Measurements from ENCODE around the gene DNAJA4.

DNAJA4 gene

GRCh38 chr15:78316283-78317083 is 52.1 kb downstream of the DNAJA4 start:
- no peak for DNase-seq (ENCODE audit: low read depth)

GRCh38 chr15:78317145-78317836 is 52.9 kb downstream of the DNAJA4 start:
- no peak for DNase-seq (ENCODE audit: low read depth)

GRCh38 chr15:78319588-78319987 is 55.2 kb downstream of the DNAJA4 start:
- no peak for DNase-seq (ENCODE audit: low read depth)

- DNase-seq (ENCODE audit: low read depth) = no peak
Observed at GRCh38 chr15:78320183-78320582, 55.8 kb downstream of the DNAJA4 start.

DNA sequence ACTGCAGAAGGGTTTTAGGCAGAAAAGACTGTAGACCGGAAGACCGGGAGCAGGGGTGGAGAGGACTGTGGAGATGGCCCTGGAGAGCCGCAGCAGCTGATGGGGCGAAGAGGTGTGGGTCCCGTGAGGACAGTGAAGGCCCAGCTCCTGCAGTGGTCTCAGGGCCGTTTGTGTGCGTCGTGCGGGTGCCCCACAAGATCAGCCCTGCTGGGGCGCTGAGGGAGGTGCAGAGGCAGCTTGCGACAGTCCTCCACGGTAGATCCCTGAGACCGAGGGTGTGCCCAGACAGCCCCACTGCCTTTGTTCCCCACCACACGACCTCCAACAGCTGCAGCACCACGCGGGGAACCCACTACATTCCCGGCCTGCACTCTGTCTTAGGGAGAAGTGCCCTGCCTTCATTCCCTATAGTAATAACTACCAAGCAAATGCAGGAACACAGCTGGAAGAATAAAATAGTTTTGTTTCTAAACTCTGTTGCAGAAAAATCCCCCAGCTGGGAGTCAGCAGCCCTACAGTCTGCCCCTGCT is 56.7 kb downstream of the DNAJA4 start:
- no peak for DNase-seq (ENCODE audit: low read depth)

GRCh38 chr15:78321786-78322185 is 57.4 kb downstream of the DNAJA4 start:
- DNase-seq (ENCODE audit: low read depth) = no peak

DNA sequence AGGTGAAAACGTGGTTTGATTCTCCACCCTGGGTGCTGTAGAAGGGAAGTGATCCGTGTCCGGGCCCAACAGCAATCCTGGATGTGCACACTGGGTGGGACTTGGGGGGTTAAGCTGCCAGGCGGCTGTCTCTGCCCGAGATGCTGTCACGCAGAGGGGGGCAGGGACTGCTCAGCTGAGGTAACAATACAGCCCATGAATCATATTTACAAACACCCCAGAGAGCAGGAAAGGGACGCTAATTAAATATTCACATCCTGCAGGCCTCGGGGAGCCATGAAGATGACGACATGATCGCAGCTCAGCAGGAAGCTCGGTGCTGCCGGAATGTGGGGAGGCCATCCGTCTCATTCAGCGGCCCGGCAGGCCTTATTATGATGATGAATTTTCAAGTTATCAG is 57.9 kb downstream of the DNAJA4 start:
- no peak for DNase-seq (ENCODE audit: low read depth)

- no peak for DNase-seq (ENCODE audit: low read depth)
Observed at GRCh38 chr15:78322724-78323521, 58.6 kb downstream of the DNAJA4 start.

DNA sequence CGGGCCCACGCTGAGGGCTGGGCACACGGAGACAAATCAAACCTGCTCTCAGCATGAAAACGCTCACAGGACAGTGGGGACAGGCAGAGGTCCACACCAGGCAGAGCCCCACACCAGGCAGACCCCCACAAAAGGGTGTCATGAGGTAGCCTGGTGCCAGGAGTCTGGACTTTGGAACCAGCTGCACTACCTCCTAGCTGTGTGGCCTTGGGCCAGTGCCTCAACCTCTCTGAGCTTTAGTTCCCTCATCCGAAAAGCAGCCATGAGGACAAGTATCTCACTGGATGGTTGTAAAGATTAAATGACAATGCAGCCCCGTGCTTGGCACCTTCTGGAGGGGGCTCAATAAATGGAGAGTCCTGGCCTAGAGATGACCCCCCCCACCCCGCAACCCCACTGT is 59.3 kb downstream of the DNAJA4 start:
- no peak for DNase-seq (ENCODE audit: low read depth)

GRCh38 chr15:78324144-78324543 is 59.8 kb downstream of the DNAJA4 start:
- DNase-seq (ENCODE audit: low read depth) = no peak

DNA sequence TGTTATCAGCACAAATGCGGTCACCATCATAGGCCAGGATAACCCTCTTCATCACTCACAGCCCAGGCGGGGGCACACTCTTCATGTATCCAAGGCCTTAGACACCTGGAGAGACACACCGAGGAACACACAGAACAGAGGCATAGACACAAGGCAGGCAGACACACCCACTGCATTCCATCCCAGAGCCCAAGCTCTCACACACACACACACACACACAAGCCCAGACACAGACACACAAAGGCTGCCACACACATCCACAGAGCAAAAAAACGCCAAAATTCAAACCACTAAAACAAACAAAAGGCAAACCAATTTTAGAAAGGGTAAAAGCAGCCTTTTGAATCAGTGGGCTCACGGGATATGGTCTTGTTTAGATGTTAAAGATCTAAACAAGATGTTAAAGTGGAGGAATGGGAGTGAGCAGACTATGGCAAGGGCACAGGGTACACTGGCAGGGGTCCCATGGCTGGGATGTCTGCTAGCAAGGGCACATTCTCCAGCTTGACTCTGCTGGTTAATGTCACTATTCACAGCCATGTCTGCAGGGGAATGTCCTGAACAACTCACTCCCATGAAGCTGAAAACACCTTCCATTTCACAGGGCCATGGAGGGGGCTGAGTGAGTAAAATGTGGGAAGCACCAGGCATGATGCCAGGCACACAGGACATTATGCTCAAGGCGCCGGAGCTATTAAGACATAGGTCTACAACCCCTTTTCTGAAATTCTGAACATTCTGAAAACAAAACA is 60.9 kb downstream of the DNAJA4 start:
- DNase-seq (ENCODE audit: low read depth) = no peak

- no peak for DNase-seq (ENCODE audit: low read depth)
Observed at GRCh38 chr15:78327466-78327865, 63.1 kb downstream of the DNAJA4 start.

DNA sequence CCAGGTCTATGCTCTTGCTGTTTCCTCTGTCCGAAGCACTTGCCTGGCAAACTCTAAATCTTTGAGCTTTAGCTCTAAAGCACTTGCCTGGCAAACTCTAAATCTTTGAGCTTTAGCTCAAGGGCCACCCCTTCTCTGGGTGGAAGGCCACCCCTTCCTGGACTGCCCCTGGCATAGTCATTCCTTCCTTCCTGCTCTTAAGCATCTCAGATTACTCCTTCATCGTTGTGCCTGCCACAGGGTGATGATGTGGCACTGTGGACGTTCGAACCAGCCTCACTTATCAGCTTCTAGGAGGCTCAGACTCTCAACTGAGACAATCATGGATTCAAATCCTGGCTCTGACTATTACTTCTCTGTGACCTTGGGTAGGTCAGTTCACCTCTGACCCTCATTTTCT is 65.3 kb downstream of the DNAJA4 start:
- no peak for DNase-seq (ENCODE audit: low read depth)

Data from stimulated activated CD8-positive, alpha-beta memory T cell treated with anti-CD3 and anti-CD28 coated beads, Interleukin-4, amount 100 ng/mL, for 24 hours (primary cell).